Left renal cortex interstitium (tissue), 4 donors: ENCODE data around the gene UPK3A. TPM values are rescaled to one million over a fixed set of nuclear protein-coding genes. Genes with fewer than 3 reads are reported as not detected.

ENCODE experiments used
- DNase-seq, 4 donors: peaks; one replicate each; pipeline ENCODE4 v3.0.0-alpha.2; 2013; ENCODE audit warnings: low read depth in 4 of 4, low spot score in 2 of 4, missing footprints in 1 of 4
- polyA plus RNA-seq, 4 donors: library from polyadenylated mRNA; unstranded; fragments of 120-200 nt; gene quantifications; one replicate each; pipeline ENCODE4 v1.2.1, GENCODE V29; 2013; ENCODE audit not compliant: insufficient read length in 4 of 4

UPK3A gene
- polyA plus RNA-seq, result 1 to 10 TPM in 3 of 4 donors, under 1 TPM in 1; 0.93 to 2.7 (median 2.4) TPM

- DNase-seq, result no peak
These were observed at the start of gene UPK3A for GRCh38 chr22:45284705-45285262. TSS of gene UPK3A (plus strand) at chr22:45284949. CDS start at chr22:45285014, 65 bp downstream.

- DNase-seq, result no peak
These were observed 49.5 kb upstream of the UPK3A start for GRCh38 chr22:45235101-45235777.

GRCh38 chr22:45235851-45236342, 48.9 kb upstream of the UPK3A start:
- no peak for DNase-seq

GRCh38 chr22:45237065-45237990, 47.4 kb upstream of the UPK3A start:
- no peak for DNase-seq

GRCh38 chr22:45238076-45238956, 46.4 kb upstream of the UPK3A start:
- no peak for DNase-seq

- no peak for DNase-seq
These were observed 45.6 kb upstream of the UPK3A start for GRCh38 chr22:45238957-45239680.

- DNase-seq, result no peak
These were observed 45.1 kb upstream of the UPK3A start for GRCh38 chr22:45239681-45240051.

- DNase-seq, result no peak
These were observed 44.5 kb upstream of the UPK3A start for GRCh38 chr22:45240104-45240809.

- DNase-seq, result no peak
These were observed 43.7 kb upstream of the UPK3A start, which contains the start of gene KIAA0930 for GRCh38 chr22:45240810-45241631. TSS of gene KIAA0930 (minus strand) at chr22:45240894. CDS start at chr22:45240703, 191 bp downstream.

- no peak for DNase-seq
These were observed 42.0 kb upstream of the UPK3A start for GRCh38 chr22:45242778-45243191.

- DNase-seq, result no peak
These were observed 39.8 kb upstream of the UPK3A start for GRCh38 chr22:45244916-45245315.

GRCh38 chr22:45246060-45246985, 38.4 kb upstream of the UPK3A start:
- peak in 1 of 4 donors; percentile 78 for DNase-seq

GRCh38 chr22:45248832-45249561, 35.8 kb upstream of the UPK3A start:
- DNase-seq, result no peak

- no peak for DNase-seq
These were observed 32.9 kb upstream of the UPK3A start for GRCh38 chr22:45251825-45252224.

GRCh38 chr22:45253039-45253641, 31.6 kb upstream of the UPK3A start:
- no peak for DNase-seq

- no peak for DNase-seq
These were observed 30.4 kb upstream of the UPK3A start for GRCh38 chr22:45254388-45254787.
